Measurements from ENCODE around the gene LITAF. TPM values are rescaled to one million over a fixed set of nuclear protein-coding genes. Genes with fewer than 3 reads are reported as not detected.

Gene LITAF
- polyA plus RNA-seq, 3 donors, result 67.9 to 118 (median 69.0) TPM

- DNase-seq, result peak; percentile 77 to 85 (median 83)
- H4K20me1 ChIP-seq (ENCODE audit: insufficient read depth, low read length), result no peaks in the 10 kb centered on the region
- H3K79me2 ChIP-seq (ENCODE audit: insufficient read depth, low read length), result no peaks in the 10 kb centered on the region
- peak overlapping the region; percentile 36 for H3K9ac ChIP-seq (ENCODE audit: insufficient read depth, low read length, poor library complexity, severe bottlenecking)
- peak overlapping the region in 1 of 3 experiments; percentile 14 for H3K4me3 ChIP-seq (replicated peaks in 1 of 3; ENCODE audit: low read depth in 2 of 3, low read length in 3 of 3)
- peak overlapping the region; percentile 87 to 100 (median 99) for H3K27ac Mint-ChIP-seq
- peak overlapping the region; percentile 17 for H3K4me2 ChIP-seq (replicated peaks; ENCODE audit: extremely low read depth, low read length, poor library complexity, severe bottlenecking)
- intact Hi-C loops (cut with micrococcal nuclease), result loop anchor here (2.0 to 5.0 kb wide), 4 partner anchors 13 to 40 kb away; no protein-coding TSS in a partner anchor
- H3K4me3 Mint-ChIP-seq, result peak overlapping the region in 1 of 2 donors; percentile 63
- 7% methylated on average over 13 of the region's 23 CpGs for WGBS (ENCODE audit: insufficient coverage)
- peaks cover 78% of the 10 kb centered on the region for H3K4me1 Mint-ChIP-seq
- peaks cover 1 to 27% (median 3%) of the 10 kb centered on the region in 3 donors for H3K27me3 Mint-ChIP-seq (ENCODE audit: low read depth in 3 of 3)
- no peaks in the 10 kb centered on the region for H3K27me3 ChIP-seq (ENCODE audit: control insufficient read depth in 2 of 2, insufficient read depth in 2 of 2, low read length in 2 of 2)
- H3K9me3 Mint-ChIP-seq, result no peaks in the 10 kb centered on the region
- peaks cover 5 to 11% of the 10 kb centered on the region in 2 donors for H3K36me3 Mint-ChIP-seq
- TF ChIP-seq CTCF (IDR thresholded peaks at IDR 0.05), result no peak
- H3K36me3 ChIP-seq (replicated peaks in 1 of 2; ENCODE audit: control insufficient read depth in 1 of 2, insufficient read depth in 2 of 2, low read length in 2 of 2), result no peaks in the 10 kb centered on the region
- no peaks in the 10 kb centered on the region for H3K9me3 ChIP-seq (replicated peaks in 1 of 2; ENCODE audit: control insufficient read depth in 1 of 2, insufficient read depth in 1 of 2, low read length in 2 of 2)
- no peak overlapping the region for H2AFZ ChIP-seq (ENCODE audit: insufficient read depth, low read depth, low read length, poor library complexity, severe bottlenecking)
- H3K4me1 ChIP-seq (ENCODE audit: control insufficient read depth in 1 of 2, insufficient read depth in 2 of 2, low read length in 2 of 2), result peaks cover 70 to 71% of the 10 kb centered on the region in 2 donors
- H3K27ac ChIP-seq (ENCODE audit: low read depth in 1 of 2, low read length in 2 of 2), result peak overlapping the region; percentile 97 to 98
Observed at GRCh38 chr16:11611871-11612664, 25.3 kb upstream of the LITAF start.

GRCh38 chr16:11610580-11610979 lies 23.9 kb upstream of the LITAF start:
- Histone ChIP-seq H3K4me2 (replicated peaks; ENCODE audit: extremely low read depth, low read length, poor library complexity, severe bottlenecking) (no peak overlapping the region), H3K4me1 (ENCODE audit: control insufficient read depth in 1 of 2, insufficient read depth in 2 of 2, low read length in 2 of 2) (peaks cover 70 to 71% of the 10 kb centered on the region in 2 donors), H3K9ac (ENCODE audit: insufficient read depth, low read length, poor library complexity, severe bottlenecking) (no peak overlapping the region), H3K27me3 (ENCODE audit: control insufficient read depth in 2 of 2, insufficient read depth in 2 of 2, low read length in 2 of 2) (no peaks in the 10 kb centered on the region), H3K9me3 (replicated peaks in 1 of 2; ENCODE audit: control insufficient read depth in 1 of 2, insufficient read depth in 1 of 2, low read length in 2 of 2) (no peaks in the 10 kb centered on the region), H3K79me2 (ENCODE audit: insufficient read depth, low read length) (no peaks in the 10 kb centered on the region), H3K36me3 (replicated peaks in 1 of 2; ENCODE audit: control insufficient read depth in 1 of 2, insufficient read depth in 2 of 2, low read length in 2 of 2) (no peaks in the 10 kb centered on the region), H3K4me3 (replicated peaks in 1 of 3; ENCODE audit: low read depth in 2 of 3, low read length in 3 of 3) (no peak overlapping the region), H2AFZ (ENCODE audit: insufficient read depth, low read depth, low read length, poor library complexity, severe bottlenecking) (no peak overlapping the region), H4K20me1 (ENCODE audit: insufficient read depth, low read length) (no peaks in the 10 kb centered on the region), H3K27ac (ENCODE audit: low read depth in 1 of 2, low read length in 2 of 2) (no peak overlapping the region)
- H3K4me1 Mint-ChIP-seq, result peaks cover 76% of the 10 kb centered on the region
- peak overlapping the region in 1 of 2 donors; percentile 7 for H3K4me3 Mint-ChIP-seq
- WGBS (ENCODE audit: insufficient coverage), result 92% methylated on average over 3 of the region's 6 CpGs
- peaks cover 5 to 11% of the 10 kb centered on the region in 2 donors for H3K36me3 Mint-ChIP-seq
- peak in 2 of 3 donors; percentile 39 to 54 for DNase-seq
- TF ChIP-seq CTCF (IDR thresholded peaks at IDR 0.05), result no peak
- intact Hi-C loops (cut with micrococcal nuclease), result loop anchor here (5.0 kb wide), 2 partner anchors 33 to 38 kb away; no protein-coding TSS in a partner anchor
- no peaks in the 10 kb centered on the region for H3K9me3 Mint-ChIP-seq
- peak overlapping the region in 5 of 7 donors; percentile 45 to 79 (median 60) for H3K27ac Mint-ChIP-seq
- H3K27me3 Mint-ChIP-seq (ENCODE audit: low read depth in 3 of 3), result peaks cover 1 to 27% (median 3%) of the 10 kb centered on the region in 3 donors

Measured in CD14-positive monocyte (primary cell).